Right ventricle myocardium inferior (tissue), 1 donor: ENCODE data around the gene ZNF577. TPM values are rescaled to one million over a fixed set of nuclear protein-coding genes. Genes with fewer than 3 reads are reported as not detected.
"Not testable (repeated sequence)": the region's sequence is repeated elsewhere in the genome, so short reads cannot be mapped to it uniquely, and the experiment has no call there.

ENCODE experiments used
- ATAC-seq: fragments of 200-7000 bp; cut with Tn5 transposase; one replicate; pipeline ENCODE4 v1.9.1; 2020; ENCODE audit warnings: mild to moderate bottlenecking, moderate library complexity
- DNase-seq: peaks from one replicate; pipeline ENCODE4 v3.0.0; 2021; ENCODE audit errors: missing footprints
- intact Hi-C: fragments of 100-400 bp; cut with DNase I; formaldehyde crosslinking; loops from one replicate; pipeline ENCODE4 v1.11.0; 2022
- long read RNA-seq: library from polyadenylated mRNA; unstranded; transcript quantifications from one replicate; pipeline ENCODE4 v2.0.0, GENCODE V29; 2021
- total RNA-seq: library from RNA; stranded (reverse); fragmentation: NEBNext Ultra II Directional; extraction: Animal tissue kit (Norgen Biotek cat#: 25700); gene quantifications from one replicate; pipeline ENCODE4 v1.2.1, GENCODE V29; 2021
- donor health status: DM: no; HTN: yes; CAD: no; lungs with severe emphysema.

Gene ZNF577
- total RNA-seq, result 8.4 TPM
- long read RNA-seq, partial matches to known transcripts, result 2 of 3 reads
- long read RNA-seq, other reads (novel, unspliced or antisense), result 1 of 3 reads

GRCh38 chr19:51887522-51888498 is at the start of gene ZNF577:
Gene ZNF577, minus strand, starts transcription at chr19:51887951. Its CDS starts 7,569 bp downstream, at chr19:51880382.
- peak; percentile 90 for DNase-seq
- peak; percentile 98 for ATAC-seq
- intact Hi-C loops, result no loop called here

- no peak for DNase-seq
- ATAC-seq, result no peak
- intact Hi-C loops, result no loop called here
Measured at GRCh38 chr19:51931921-51932320, 44.2 kb upstream of the ZNF577 start.

GRCh38 chr19:51927859-51928258 is 40.1 kb upstream of the ZNF577 start:
- no peak for DNase-seq
- ATAC-seq, result no peak
- intact Hi-C loops, result loop anchor here (2.0 kb wide), 1 partner anchor 59 kb away; the partner anchor contains the start of gene ZNF350

GRCh38 chr19:51926784-51927741 is 39.3 kb upstream of the ZNF577 start, which contains the start of gene ZNF613:
Gene ZNF613, plus strand, starts transcription at chr19:51927472. Its CDS starts 8,749 bp downstream, at chr19:51936221.
- ATAC-seq (peak; percentile 97), DNase-seq (peak; percentile 93)
- intact Hi-C loops, result loop anchor here (2.0 kb wide), 1 partner anchor 60 kb away; the partner anchor contains the start of gene ZNF350

GRCh38 chr19:51926426-51926783 is 38.7 kb upstream of the ZNF577 start:
- no peak for ATAC-seq
- intact Hi-C loops, result loop anchor here (2.0 kb wide), 1 partner anchor 60 kb away; the partner anchor contains the start of gene ZNF350
- no peak for DNase-seq

GRCh38 chr19:51921949-51922348 is 34.2 kb upstream of the ZNF577 start:
- DNase-seq, result no peak
- no peak for ATAC-seq
- intact Hi-C loops, result no loop called here

- intact Hi-C loops, result no loop called here
- DNase-seq, result no peak
Measured at GRCh38 chr19:51919606-51920005, 31.9 kb upstream of the ZNF577 start.

GRCh38 chr19:51916167-51916566 is 28.4 kb upstream of the ZNF577 start:
- ATAC-seq (no peak), DNase-seq (no peak)
- intact Hi-C loops, result no loop called here

More at GRCh38 chr19:51919606-51920005, 31.9 kb upstream of the ZNF577 start:
- ATAC-seq, result no peak

- intact Hi-C loops, result no loop called here
- no peak for ATAC-seq
Measured at GRCh38 chr19:51915324-51915867, 27.6 kb upstream of the ZNF577 start.

GRCh38 chr19:51907981-51908380 is 20.2 kb upstream of the ZNF577 start:
- ATAC-seq, DNase-seq, intact Hi-C loops: not testable (repeated sequence)

More at GRCh38 chr19:51915324-51915867, 27.6 kb upstream of the ZNF577 start:
- DNase-seq, result no peak

GRCh38 chr19:51906108-51906507 is 18.4 kb upstream of the ZNF577 start:
- ATAC-seq, intact Hi-C loops, DNase-seq: not testable (repeated sequence)

- DNase-seq, intact Hi-C loops, ATAC-seq: not testable (repeated sequence)
Measured at GRCh38 chr19:51905639-51906038, 17.9 kb upstream of the ZNF577 start.

- intact Hi-C loops, result no loop called here
- DNase-seq (no peak), ATAC-seq (no peak)
Measured at GRCh38 chr19:51905206-51905605, 17.5 kb upstream of the ZNF577 start.

GRCh38 chr19:51904331-51905165 is 16.8 kb upstream of the ZNF577 start, which contains the start of gene ZNF649:
Gene ZNF649, minus strand, starts transcription at chr19:51905017. Its CDS starts 4,910 bp downstream, at chr19:51900107.
- peak; percentile 93 for DNase-seq
- intact Hi-C loops, result no loop called here
- peak; percentile 99 for ATAC-seq

GRCh38 chr19:51903192-51903591 is 15.4 kb upstream of the ZNF577 start:
- intact Hi-C loops, result no loop called here
- DNase-seq (no peak), ATAC-seq (no peak)

GRCh38 chr19:51901860-51902259 is 14.1 kb upstream of the ZNF577 start:
- ATAC-seq, result no peak
- intact Hi-C loops, result no loop called here
- DNase-seq, result no peak

- ATAC-seq, result no peak
- DNase-seq, result no peak
- intact Hi-C loops, result no loop called here
Measured at GRCh38 chr19:51891193-51891747, 3.5 kb upstream of the ZNF577 start.
